ENCODE results near the gene PLEKHF1.

PLEKHF1 gene

GRCh38 chr19:29680447-29680846 is 15.2 kb downstream of the PLEKHF1 start:
- peak; percentile 35 to 49 (median 40) for DNase-seq

- DNase-seq, result no peak
Measured at GRCh38 chr19:29680937-29681336, 15.7 kb downstream of the PLEKHF1 start.

DNA sequence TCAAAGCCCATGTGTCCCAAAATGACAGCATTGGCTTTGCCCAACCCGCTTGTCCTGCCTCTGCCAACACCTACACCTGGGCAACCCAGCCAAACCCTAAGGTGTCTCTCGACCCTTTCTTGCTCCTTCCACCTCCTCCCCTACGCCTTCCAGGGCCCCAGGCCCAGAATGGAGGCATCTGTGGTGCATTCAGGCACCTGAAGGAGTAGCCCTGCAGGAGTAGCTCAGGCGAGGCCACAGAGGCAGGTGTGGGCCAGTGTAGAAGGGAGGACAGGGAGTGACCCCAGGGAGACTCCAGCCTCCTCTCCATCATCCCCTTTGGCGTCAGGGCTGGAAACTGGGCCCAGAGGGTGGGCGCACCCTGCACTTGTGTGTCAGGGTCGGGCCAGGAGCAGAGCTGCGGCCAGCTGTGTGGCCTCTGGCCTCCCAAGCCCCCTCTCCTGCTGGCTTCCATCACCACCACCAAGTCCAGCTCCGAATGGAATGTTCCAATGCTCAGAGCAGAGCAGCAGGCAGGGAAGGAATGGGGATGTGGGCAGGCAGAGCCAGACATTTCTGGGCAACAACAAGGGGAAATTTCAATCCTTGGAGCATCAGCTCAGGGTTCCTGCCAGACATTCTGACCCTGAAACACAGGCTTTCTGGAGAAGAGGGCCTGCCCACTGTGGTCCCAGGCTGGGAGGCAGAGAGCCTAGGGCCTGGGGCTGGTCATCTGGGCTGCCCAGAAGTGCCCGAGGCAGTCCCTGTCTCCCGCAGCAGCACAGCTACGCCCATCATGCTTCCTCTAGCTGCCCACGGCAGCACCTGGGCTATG is 16.4 kb downstream of the PLEKHF1 start:
- no peak for DNase-seq

GRCh38 chr19:29682236-29682895 is 17.1 kb downstream of the PLEKHF1 start:
- DNase-seq, result no peak

- DNase-seq, result no peak
Measured at GRCh38 chr19:29683009-29683408, 17.7 kb downstream of the PLEKHF1 start.

DNA sequence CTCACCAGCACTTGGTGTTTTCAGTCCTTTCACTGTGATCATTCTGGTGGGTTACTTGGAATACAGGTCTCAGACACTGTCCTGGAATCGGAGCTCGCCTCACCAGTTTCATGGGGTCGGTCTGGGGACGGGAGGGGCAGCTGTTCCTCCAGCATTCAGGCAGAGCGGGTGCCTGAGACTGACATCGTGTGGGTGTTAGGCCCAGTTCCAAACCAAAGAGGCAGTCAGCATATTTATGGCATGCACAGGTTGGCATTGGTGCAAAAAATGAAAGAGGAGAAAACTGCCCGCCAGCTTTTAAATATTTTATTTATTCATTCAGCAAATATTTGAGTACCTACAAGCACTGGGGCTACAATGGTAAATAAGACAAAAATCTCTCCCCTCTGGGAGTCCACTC is 20.1 kb downstream of the PLEKHF1 start:
- DNase-seq, result no peak

DNA sequence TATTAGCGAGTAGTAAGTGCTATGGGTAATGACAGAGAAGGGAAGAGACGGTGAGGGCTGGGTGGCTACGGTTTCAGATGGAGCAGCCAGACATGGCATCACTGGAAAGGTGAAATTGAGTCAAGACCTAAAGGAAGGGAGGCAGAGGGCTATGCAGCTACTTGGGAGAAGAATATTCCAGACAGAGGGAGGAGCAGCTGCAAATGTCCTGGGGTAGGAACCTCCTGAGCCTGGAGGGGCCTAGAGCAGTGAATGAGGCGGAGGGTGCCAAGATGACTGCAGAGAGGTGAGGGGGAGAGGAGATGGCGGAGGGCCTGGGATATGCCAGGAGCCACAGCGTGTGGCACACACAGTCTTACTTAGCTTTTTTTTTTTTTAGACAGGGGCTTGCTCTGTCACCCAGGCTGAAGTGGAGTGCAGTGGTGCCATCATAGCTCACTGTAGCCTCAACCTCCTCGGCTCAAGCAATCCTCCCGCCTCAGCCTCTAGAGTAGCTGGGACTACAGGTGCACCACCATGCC is 21.1 kb downstream of the PLEKHF1 start:
- no peak for DNase-seq

- DNase-seq, result peak; percentile 77 to 83 (median 82)
Measured at GRCh38 chr19:29687244-29687896, 22.1 kb downstream of the PLEKHF1 start.

- no peak for DNase-seq
Measured at GRCh38 chr19:29687897-29688728, 22.9 kb downstream of the PLEKHF1 start.

- DNase-seq, result peak; percentile 59 to 66 (median 64)
Measured at GRCh38 chr19:29690842-29691241, 25.6 kb downstream of the PLEKHF1 start.

DNA sequence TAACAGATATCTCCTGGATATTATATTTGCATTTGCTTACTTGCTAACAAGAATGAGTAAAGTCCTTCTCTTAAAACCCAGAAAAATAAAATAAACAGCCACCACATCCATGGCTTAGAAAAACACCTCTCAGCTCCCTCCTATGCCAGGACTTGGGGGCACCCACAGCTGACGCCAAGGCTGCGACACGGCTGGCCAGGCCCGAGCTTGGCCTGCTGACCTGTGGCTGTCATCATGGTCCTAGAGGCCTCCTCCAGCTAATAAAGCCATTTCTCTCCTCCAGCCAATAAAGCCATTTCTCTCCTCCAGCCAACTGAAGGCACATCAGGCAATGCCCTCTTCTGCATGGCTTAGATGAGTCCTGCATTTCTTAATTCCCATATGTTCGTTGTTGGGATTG is 28.9 kb downstream of the PLEKHF1 start:
- DNase-seq, result no peak

- peak; percentile 81 to 92 (median 85) for DNase-seq
Measured at GRCh38 chr19:29694669-29695627, 29.7 kb downstream of the PLEKHF1 start.

GRCh38 chr19:29695765-29696564 is 30.7 kb downstream of the PLEKHF1 start:
- no peak for DNase-seq

GRCh38 chr19:29696565-29696846 is 31.2 kb downstream of the PLEKHF1 start:
- DNase-seq, result no peak

- DNase-seq, result no peak
Measured at GRCh38 chr19:29697523-29698261, 32.4 kb downstream of the PLEKHF1 start.

DNA sequence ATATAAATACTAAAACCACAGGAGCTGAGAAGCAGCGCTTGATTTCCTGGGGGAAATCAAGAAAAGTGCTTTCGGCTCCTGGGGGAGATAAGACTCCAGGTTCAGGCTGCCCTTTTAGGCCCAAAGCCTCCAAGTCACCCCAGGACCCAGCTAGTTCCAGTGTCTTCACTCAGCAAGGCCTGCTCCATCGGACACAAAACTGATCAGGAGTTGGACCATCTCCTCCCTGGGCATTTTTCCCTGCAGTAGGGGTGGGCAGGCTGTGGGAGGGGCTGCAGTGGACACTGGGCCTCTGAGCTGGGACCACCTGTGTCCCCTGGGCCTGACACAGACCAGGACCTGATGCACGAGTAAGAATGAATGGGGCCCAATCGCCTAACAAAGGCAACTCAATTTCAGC is 34.6 kb downstream of the PLEKHF1 start:
- no peak for DNase-seq

DNA sequence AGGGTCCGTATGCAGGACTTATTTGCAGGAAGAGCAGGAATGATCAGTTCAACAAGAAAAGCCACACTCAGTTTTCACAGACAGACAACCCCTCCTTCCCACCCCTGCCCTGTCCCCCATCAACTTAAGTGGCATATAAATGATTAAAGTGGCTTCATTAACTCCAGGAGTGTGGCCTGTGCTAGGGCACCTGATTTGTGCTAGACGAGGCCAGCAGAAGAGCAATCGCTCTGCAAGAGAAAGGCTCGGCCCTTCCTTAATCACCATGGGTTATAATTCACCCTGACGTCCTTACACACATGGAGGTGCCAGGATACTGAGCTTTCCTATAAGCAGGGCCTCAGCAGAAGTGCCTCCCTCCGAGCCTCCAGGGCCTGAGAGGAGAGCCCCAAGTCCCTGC is 35.2 kb downstream of the PLEKHF1 start:
- no peak for DNase-seq

DNA sequence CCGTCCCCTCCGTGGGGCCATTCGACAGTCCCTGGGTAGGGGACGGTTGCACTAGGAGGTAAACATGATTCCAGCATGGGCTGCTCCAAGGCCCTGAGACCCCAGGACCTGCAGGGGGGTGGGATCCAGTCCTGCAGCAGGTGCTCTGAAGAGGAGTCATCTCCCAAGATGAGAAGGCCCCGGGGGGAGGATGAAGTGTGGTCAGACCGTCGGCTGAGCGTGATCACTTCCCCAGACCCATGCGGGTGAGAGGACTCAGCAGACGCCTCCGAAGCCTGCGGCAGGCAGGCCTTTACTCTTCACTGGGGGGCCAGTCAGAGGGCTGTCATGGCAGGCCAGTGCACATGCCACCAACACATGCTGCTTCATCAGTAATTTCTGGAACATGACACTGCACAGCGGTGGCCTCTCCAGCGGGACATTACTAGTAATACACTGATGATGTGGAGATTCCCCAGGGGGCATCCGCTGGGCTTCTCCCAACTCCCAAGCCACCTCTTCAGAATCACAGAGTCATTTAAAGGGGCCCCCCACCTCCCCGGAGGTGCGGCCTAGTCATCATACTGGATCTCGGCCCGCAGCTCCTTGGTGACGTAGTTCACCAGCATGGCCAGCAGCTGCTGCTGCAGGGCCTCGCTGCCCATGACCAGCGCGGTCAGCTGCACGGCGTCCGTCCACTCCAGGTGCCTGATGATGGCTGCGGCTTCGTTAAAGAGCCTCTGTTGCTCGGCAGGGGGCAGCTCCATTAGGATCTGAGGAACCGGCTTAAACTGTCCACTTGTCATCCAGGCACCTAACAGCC is 37.1 kb downstream of the PLEKHF1 start:
- DNase-seq, result no peak

DNA sequence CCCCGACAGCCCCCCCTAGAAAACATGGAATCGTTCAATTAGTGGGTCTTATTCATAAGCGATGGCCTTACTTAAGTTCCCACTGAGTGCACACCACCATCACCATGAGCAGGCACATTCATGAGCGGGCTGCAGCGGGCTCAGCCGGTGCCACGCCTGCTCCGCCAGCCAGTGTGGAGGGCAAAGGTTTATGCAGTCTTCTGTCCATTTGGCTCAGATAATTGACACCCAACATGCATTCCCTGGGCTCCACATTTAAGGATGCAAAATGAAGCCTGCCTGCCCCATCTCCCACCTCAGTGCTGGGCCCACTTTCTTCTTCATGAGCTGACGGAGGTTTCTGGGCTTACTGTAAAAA is 37.7 kb downstream of the PLEKHF1 start:
- DNase-seq, result no peak
